ENCODE data around the gene MIEN1. TPM values are rescaled to one million over a fixed set of nuclear protein-coding genes. Genes with fewer than 3 reads are reported as not detected.

Gene MIEN1
- total RNA-seq, 1 experiment from 2014 or later: 50.8 TPM

- Mint-ChIP-seq H3K4me1 (no peaks in the 10 kb centered on the region), H3K36me3 (ENCODE audit: insufficient read depth in 1 of 3, low read depth in 3 of 3) (peaks cover 63 to 90% (median 75%) of the 10 kb centered on the region in 3 experiments; a peak in 6 of 7 replicates), H3K9me3 (no peaks in the 10 kb centered on the region), H3K4me3 (no peak overlapping the region), H3K27ac (no peak overlapping the region; a peak in 1 of 7 replicates), H3K27me3 (ENCODE audit: low read depth) (no peaks in the 10 kb centered on the region)
- no CpG with 5 or more reads among the region's 6 CpGs for WGBS (ENCODE audit: extremely low coverage, insufficient read length, low lambda C conversion rate)
- Histone ChIP-seq H3K79me1 (ENCODE audit: insufficient read depth, low read depth, low read length, poor library complexity, severe bottlenecking) (no peaks in the 10 kb centered on the region), H3K9ac (ENCODE audit: extremely low read depth, insufficient read length, low read length) (no peak overlapping the region), H2BK12ac (ENCODE audit: insufficient read length, low read depth, low read length) (no peak overlapping the region), H3K23ac (ENCODE audit: insufficient read length, low read depth, low read length) (no peak overlapping the region), H2BK120ac (ENCODE audit: low read depth, low read length, poor library complexity, severe bottlenecking) (no peak overlapping the region), H3T11ph (ENCODE audit: low read length) (no peak overlapping the region), H3K27ac (ENCODE audit: insufficient read length, low read depth, low read length) (no peak overlapping the region), H3K4me2 (ENCODE audit: insufficient read depth, insufficient read length, low read length) (no peak overlapping the region), H4K20me1 (ENCODE audit: control insufficient read depth, insufficient read depth, insufficient read length) (no peaks in the 10 kb centered on the region), H3K9me3 (ENCODE audit: control insufficient read depth, low read depth, low read length) (no peaks in the 10 kb centered on the region), H3K27me3 (ENCODE audit: insufficient read depth, low read length) (no peaks in the 10 kb centered on the region), H3K18ac (ENCODE audit: insufficient read length, low read depth, low read length) (no peak overlapping the region), H3K4me1 (ENCODE audit: insufficient read depth, low read length) (no peaks in the 10 kb centered on the region), H3K4ac (ENCODE audit: low read depth, low read length) (no peak overlapping the region), H3K23me2 (ENCODE audit: insufficient read length, low read depth, low read length, poor library complexity, severe bottlenecking) (no peaks in the 10 kb centered on the region), H3K14ac (ENCODE audit: insufficient read depth, low read length) (no peak overlapping the region), H3K56ac (ENCODE audit: insufficient read length, low read depth, low read length) (no peak overlapping the region), H2BK20ac (ENCODE audit: low read depth, low read length, poor library complexity, severe bottlenecking) (no peak overlapping the region), H2BK5ac (ENCODE audit: insufficient read length, low read length) (no peak overlapping the region), H2BK15ac (ENCODE audit: low read depth, low read length) (no peak overlapping the region), H4K5ac (ENCODE audit: insufficient read length, low read depth, low read length) (no peak overlapping the region), H4K8ac (replicated peaks; ENCODE audit: insufficient read length, low read depth, low read length) (no peak overlapping the region), H4K91ac (ENCODE audit: insufficient read length, low read depth, low read length) (no peak overlapping the region), H2AK5ac (ENCODE audit: insufficient read length, low read length) (no peak overlapping the region), H3K79me2 (ENCODE audit: insufficient read depth, low read length) (no peaks in the 10 kb centered on the region), H2AFZ (ENCODE audit: low read length) (no peak overlapping the region)
- TF ChIP-seq, protein P1, sequence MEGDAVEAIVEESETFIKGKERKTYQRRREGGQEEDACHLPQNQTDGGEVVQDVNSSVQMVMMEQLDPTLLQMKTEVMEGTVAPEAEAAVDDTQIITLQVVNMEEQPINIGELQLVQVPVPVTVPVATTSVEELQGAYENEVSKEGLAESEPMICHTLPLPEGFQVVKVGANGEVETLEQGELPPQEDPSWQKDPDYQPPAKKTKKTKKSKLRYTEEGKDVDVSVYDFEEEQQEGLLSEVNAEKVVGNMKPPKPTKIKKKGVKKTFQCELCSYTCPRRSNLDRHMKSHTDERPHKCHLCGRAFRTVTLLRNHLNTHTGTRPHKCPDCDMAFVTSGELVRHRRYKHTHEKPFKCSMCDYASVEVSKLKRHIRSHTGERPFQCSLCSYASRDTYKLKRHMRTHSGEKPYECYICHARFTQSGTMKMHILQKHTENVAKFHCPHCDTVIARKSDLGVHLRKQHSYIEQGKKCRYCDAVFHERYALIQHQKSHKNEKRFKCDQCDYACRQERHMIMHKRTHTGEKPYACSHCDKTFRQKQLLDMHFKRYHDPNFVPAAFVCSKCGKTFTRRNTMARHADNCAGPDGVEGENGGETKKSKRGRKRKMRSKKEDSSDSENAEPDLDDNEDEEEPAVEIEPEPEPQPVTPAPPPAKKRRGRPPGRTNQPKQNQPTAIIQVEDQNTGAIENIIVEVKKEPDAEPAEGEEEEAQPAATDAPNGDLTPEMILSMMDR (conservative IDR thresholded peaks at IDR 0.05): no peak
- no peak for DNase-seq
Measured at GRCh38 chr17:39717660-39718059, 12.7 kb downstream of the MIEN1 start.

Measured in H9 (cell line).